CD4-positive, alpha-beta T cell treated with Interferon alpha-2 for 1 hour (primary cell): Measurements from ENCODE around the gene ADGRG3.

ENCODE experiments used
- DNase-seq, 2 donors: peaks; one replicate each; pipeline ENCODE4 v3.0.0-alpha.2; 2020 to 2022

The ADGRG3 gene

DNA sequence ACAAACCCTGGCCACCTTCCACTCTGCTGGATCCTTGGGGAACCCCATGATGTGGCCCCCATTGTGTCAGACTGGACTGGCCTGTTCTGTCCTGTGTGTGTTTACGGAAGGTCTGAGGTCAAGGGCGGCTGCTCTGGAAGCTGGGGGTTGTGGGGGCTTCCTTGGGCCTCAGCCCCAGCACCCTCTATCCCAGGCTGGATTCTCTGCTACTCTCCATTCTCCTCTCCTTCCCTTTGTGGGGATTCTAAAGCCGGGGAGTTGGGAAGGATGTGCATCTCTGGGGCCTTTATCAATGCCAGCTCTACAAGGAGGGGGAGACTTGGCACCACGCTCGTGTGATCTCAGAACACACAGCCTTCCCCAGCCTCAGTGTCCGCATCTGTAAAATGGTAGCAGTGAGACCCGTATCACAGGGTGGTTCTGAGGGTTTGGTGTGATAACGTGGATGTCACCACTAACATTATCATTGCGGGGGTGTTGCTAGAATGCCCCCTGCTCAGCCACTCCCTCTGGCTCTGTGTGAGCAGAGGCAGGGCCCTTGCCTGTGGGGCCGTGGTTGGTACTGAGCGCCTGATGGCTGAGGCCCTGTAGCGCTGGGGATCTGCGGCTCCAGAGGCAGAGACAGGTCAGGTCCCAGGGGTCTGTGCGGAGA, 21.6 kb upstream of the ADGRG3 start:
- DNase-seq = peak; percentile 36 to 56

DNA sequence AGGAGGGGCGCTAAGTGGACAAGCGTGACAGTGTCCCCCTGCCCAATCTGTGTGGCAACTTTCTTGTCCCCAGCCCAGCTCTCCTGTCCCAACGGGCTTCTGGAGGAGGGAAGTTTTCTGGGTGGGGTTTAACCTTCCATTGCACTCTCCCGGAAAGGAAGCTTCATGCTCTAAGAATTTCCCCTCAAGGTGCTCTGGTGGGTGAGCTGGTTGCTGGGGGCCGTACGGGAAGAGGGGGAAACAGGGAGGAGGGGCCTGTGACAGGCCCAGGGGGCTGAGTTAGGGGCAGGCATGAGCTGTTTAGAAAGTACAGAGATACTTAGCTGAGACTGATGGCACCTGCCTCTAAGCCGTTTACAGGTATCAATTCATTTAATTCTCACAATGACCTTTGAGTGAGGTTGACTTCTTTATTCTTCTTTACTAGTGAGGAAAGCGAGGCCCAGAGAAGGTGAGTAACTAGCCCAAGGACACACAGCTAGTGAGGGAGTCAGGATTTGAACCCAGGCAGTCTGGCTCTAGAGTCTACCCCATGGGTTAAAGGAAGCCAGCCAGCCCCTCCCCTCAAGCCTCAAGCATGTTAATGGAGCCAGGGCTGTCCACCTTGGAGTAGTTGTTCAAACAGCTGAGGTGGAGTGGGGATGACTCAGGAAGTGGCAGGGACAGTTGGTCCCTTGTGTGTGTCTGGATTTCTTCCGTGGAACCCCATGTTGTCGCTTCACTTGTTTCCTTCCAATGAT, 20.8 kb upstream of the ADGRG3 start:
- DNase-seq = no peak

DNA sequence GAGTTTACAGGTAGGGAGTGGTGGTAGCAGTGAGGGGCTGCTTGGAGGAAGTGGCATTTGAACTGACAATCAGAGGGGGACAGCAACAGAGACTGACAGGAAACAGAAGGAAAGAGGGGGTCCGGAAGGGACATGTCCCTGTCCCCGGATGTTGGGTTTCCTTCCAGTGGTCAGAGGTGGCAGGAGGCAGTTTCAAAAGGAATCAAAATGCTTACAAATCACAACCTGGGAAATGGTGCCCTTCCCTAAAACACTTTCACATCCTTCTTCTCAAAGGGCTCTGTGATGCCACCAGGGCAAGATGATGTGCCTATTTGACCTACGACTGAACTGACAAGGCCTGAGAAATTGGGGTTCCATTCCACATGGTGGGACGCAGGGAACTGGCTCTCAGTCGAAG, 20.0 kb upstream of the ADGRG3 start:
- DNase-seq = peak; percentile 19 to 33

DNA sequence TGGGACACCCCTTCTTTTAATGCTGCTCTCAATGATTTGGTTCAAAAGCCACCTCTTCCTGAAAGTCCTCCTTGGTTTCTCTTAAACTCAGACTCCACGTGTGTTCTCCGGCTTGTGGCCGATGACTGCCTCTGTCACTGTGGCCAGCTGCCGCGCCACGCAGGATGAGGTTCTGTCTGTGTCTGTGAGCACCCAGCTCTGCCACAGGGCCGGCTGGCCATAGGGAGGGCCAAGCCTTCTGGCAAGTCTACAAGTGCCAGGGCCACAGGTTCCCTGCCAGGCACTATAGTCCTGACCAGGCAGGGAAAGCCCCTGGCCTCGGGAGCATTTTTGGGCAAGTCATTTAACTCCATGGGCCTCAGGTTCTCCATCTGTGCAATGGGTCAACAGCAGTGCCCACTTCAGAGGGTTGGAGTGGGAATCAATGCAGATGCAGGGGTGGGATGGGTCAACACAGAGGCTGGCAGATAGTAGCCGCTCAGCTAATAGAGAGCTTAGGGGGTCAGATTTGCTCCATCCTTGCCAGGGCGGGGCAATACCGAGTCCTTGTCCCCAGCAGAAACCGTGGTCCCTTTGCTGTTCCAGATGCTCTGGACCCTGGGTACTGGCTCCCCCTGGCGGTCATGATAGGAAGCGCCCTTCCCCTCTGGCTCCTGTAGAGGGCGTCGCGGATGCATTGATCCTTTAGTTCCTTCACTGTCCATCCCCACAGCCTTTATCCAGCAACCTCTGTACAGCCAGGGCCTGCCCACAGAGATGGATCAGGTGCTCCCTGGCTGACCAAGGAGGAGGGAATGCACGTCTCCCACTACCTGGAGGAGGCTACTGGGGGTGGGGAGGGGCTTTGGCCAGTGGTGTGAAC, 19.3 kb upstream of the ADGRG3 start:
- DNase-seq = peak; percentile 78 to 88

DNA sequence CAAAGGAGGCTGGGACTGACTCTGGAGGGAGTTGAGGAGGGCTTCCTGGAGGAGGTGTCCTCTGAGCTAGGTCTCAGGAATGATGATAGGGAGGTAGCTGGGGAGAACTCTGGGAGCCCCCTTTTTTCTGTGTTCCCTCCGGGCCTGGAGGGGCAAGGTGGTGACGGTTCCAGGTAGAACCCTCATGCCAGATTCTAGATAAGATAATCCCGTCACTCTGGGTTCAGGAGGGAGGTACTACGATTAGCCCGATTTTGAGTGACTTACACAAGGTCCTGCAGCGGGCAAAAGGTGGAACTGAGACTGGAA, 18.7 kb upstream of the ADGRG3 start:
- DNase-seq = no peak

DNA sequence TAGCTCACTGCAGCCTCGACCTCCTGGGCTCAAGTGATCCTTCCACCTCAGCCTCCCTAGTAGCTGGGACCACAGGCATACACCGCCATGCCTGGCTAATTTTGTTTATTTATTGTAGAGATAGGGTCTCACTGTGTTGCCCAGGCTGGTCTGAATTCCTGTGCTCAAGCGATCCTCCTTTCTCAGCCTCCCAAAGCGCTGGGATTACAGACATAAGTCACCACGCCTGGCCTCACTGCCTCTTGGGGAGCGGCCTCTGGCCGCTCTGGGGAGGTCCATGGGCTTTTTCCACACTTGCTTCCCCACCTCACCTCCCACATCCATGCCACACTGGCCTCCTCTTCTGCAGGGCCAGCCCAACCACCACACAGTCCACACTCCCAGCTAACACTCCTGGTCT, 18.3 kb upstream of the ADGRG3 start:
- DNase-seq = no peak

DNA sequence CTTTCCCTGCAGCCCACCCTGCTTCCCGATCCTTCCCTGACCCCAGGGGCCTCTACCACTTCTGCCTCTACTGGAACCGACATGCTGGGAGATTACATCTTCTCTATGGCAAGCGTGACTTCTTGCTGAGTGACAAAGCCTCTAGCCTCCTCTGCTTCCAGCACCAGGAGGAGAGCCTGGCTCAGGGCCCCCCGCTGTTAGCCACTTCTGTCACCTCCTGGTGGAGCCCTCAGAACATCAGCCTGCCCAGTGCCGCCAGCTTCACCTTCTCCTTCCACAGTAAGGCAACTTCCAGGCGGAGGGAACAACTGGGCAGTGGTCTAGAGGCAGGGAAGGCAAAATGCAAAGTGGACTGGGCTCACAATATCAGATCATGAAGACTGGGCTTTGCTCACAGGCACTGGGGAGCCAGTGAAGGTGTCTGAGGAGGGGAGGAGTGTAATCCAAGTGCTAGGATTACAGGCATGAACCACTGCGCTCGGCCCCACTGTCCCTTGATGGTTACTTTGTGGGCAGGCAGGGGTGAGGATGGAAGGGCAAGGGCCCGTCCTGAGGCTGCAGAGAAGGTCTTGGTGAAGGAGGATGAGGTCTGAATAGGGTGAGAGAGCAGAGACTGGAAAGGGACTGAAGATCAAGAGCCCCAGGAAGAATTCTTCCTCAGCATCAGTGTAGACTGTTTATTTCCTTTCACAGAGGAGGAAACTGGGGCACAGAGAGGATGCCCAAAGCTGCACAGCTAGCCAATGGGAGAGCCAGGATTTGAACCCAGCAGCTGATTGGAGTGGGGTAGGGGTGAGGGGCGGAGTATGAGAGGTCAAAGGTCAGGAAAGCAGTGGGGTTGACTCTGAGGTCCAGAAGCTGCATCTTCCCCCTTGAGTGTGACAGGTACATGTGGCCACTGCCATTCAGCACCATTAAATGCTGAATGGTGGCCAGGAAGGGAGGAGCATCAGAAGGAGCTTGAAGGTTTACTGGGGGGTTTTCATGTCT, 16.5 kb upstream of the ADGRG3 start:
- peak; percentile 20 to 56 for DNase-seq

DNA sequence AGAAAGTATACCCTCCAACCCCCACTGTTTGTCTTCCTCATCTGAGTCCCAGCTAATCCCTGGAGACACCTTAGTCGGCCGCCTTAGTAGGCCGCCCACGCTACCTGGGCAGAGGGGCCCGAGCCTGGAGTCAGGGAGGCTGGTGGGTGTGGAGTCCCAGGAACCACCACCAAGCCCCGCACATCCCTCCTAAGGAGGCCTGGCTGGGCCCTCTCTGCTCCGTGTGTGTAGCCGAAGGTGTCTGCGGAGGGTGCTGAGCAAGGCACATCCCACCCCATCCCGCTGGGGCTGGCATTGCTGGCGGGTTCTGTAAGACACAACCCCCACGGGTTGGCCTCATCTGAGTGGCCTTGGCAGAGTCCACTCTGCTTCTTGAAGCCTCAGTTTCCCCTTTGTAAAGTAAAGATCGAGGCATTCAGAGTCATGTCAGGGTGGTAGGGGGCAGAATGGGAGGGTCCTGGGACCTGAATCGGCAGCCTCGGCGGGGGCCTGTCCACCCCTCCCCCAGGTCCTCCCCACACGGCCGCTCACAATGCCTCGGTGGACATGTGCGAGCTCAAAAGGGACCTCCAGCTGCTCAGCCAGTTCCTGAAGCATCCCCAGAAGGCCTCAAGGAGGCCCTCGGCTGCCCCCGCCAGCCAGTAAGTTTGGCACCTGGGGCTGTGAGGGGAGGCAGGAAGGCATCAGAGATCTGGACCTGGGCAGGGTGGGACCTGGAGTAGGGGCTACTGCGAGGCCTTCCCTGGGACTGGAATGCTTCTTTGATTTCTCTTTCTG, 15.2 kb upstream of the ADGRG3 start:
- DNase-seq = no peak

DNA sequence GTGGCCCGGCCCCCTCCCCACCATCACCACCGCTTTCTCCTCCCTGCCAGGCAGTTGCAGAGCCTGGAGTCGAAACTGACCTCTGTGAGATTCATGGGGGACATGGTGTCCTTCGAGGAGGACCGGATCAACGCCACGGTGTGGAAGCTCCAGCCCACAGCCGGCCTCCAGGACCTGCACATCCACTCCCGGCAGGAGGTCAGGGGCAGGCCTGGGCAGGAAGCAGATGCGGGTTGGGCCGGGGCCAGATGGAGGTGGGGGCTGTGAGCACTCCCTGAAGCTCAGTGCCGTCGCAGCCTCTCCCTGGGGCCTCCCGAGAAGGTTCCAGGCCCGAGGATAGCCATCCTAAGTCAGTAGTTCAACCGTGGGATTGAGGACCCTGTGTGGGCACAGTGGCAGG, 14.2 kb upstream of the ADGRG3 start:
- no peak for DNase-seq

DNA sequence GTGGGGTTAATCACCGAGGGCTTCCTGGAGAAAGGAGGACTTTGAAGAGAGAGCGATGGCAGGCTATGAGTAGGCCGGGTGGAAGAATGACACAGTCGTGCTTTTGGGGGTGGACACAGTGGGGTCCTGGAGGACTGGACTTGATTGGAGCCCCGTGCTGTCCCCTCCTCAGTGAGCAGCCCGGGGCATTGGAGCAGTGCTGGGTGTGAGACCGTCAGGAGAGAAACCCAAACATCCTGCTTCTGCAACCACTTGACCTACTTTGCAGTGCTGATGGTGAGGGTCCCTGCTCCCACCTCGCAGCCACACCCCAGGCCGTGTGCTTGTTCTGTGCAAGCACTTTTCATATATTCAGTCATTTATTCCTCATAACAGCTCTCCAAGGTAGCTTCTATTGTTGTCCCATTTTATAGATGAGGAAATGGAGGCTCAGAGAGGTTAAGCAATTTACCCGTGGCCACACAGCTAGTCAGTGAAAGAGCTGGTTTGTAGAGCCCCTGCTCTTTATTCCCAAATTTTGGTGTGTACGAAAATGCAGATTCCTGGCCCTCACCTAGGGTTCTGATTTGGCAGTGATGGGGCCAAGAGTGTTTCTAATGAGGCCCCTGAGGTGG, 11.7 kb upstream of the ADGRG3 start:
- no peak for DNase-seq

DNA sequence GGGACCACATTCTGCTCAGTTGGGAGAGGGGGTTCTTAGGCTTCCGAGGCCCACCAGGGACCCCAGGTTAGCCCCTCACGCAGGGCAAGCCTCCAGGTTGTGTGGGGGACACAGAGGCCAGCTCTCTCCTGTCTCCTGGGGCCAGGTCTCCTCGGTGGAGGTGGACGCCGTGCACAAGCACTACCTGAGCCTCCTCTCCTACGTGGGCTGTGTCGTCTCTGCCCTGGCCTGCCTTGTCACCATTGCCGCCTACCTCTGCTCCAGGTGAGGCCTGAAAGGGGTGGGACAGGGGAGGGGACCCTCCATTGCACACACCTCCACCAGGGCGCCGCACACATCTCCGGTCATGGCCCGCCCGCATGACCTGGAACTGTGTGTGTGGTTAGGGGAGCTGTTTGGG, 10.9 kb upstream of the ADGRG3 start:
- no peak for DNase-seq

DNA sequence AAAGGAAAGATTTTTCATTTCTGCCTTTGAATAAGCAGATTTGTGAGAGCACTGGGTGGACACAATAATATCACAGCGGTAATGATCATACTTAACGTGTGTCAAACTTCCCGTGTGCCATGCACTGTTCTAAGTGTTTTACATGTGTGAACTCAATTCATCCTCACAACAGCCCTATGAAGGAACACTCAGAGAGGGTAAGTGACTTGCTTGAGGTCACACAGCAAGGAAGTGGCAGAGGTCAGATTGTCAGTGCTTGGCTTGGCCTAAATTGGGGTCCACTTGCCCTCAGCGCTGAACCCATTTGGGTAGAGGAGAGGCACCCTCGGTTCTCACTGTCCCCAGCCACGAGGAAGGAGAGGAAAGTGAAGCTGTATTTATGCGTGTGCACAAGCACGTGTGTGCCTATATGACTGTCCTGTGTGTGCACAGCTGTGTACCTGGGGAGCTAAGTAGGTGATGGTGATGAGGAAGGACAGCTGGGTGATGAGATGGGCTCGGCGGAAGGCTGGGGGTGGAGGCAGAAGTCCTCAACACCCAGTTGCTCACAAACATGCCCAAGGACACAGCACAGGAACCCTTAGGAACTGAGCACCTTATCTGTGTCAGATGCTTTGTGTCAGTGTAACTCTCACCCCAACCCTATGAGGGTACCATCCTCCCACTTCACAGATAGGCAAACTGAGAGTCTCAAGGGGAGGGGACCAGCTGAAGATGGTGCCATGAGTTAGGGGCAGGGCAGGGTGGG, 9.8 kb upstream of the ADGRG3 start:
- DNase-seq = no peak

DNA sequence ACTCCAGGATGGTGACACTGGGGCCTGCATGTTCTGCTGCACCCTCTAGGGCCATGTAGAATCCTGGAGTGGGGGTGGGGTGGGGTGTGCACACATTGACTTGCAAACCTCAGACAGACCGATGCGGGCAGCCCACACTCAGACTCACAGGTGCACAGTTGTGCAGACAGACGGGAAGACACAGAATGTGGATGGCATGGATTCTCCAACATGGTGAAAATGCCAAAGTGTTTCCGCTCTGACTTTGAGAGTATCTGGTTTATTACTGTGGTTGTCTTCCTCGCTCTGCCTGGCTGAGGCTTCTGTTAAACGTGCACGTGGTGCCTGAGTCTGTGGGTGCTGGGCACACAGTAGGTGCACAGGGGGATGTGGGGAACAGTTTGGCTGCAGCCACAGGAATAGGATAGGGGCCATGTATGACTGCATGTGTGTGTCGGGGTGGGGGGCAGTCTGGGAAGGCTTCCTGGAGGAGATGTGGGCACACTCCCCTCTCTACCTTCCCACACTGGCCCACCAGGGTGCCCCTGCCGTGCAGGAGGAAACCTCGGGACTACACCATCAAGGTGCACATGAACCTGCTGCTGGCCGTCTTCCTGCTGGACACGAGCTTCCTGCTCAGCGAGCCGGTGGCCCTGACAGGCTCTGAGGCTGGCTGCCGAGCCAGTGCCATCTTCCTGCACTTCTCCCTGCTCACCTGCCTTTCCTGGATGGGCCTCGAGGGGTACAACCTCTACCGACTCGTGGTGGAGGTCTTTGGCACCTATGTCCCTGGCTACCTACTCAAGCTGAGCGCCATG, 9.0 kb upstream of the ADGRG3 start:
- no peak for DNase-seq

DNA sequence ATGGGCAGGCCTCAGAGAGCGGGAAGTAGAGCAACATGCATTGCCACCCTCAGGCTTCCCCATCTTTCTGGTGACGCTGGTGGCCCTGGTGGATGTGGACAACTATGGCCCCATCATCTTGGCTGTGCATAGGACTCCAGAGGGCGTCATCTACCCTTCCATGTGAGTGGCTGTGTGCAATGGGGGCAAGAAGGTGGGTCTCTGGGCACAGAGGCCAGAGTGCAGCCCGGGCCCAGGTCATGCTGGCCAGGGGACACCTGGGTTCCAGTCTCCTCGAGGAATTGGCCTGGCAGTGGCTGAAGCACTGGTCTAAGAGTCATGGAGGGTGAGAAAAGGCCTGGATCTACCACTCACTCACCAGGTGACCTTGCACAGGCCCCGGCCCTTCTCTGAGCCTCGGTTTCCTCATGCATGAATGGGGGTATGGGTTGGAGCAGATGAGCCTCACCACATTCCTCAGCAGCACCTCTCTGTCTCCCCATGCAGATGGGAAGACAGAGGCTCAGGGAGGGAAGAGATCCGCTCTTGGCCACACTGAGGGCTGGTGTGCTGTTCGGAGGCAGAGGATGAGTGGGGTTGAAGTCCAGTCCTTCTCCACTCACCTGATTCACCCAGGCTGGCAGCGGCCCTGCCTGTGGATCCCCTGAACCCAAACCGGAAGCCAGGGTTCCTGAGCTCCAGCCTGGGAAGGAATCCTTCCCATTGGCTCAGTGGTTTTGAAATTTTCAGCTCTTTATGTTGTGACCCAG, 7.2 kb upstream of the ADGRG3 start:
- no peak for DNase-seq

DNA sequence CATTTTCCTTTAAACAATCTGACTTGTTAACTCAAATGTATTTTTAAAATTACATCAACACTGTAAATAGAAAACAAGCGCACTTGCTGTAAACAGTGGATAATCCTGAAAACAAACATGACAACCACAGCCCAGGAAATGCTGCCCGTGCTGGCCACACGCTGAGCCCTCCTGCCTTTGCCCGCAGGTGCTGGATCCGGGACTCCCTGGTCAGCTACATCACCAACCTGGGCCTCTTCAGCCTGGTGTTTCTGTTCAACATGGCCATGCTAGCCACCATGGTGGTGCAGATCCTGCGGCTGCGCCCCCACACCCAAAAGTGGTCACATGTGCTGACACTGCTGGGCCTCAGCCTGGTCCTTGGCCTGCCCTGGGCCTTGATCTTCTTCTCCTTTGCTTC, 6.6 kb upstream of the ADGRG3 start:
- no peak for DNase-seq

DNA sequence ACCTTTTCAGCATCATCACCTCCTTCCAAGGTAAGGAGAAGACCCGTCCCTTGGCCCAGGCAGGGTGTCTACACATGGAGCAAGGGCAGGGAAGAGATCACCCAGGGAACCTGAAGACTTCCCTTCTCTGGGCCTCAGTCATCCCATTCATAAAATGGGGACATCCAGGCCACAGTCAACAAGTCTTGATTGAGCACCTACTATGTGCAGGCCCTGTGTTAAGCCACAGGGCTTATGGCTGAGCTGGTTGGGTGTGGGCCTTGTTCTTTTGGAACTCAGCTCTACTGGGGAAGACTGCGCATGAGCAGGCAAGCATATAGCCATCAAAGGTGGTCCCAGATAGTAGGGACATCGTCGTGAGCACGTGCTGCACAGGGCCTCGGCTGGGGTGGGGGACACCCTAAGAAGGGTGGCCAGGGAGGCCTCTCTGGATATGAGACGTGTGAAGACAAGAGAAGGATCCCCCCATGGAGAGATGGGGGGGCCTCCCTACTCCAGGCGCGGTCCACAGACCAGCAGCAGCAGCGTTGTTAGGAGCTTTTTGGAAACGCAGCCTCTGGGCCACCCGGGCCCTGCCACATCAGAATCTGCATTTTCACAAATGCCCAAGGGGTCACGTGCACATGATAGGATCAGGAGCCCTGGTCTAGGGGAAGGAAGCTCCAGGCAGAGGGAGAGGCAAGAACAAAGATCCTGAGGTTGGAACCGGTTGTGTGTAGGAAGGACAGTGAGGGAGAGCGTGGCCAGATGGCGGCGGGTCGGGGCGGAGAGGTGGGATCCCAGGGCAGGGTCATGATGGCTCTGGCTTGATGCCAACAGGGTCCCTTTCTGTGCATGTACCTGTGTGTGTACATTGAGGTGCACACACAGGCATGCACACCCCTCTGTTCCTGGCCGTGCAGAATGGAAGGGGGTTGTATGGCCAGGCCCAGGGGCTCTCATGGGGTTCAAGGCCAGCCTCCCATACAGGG, 5.9 kb upstream of the ADGRG3 start:
- no peak for DNase-seq

DNA sequence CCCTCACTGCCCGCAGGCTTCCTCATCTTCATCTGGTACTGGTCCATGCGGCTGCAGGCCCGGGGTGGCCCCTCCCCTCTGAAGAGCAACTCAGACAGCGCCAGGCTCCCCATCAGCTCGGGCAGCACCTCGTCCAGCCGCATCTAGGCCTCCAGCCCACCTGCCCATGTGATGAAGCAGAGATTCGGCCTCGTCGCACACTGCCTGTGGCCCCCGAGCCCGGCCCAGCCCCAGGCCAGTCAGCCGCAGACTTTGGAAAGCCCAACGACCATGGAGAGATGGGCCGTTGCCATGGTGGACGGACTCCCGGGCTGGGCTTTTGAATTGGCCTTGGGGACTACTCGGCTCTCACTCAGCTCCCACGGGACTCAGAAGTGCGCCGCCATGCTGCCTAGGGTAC, 4.7 kb upstream of the ADGRG3 start:
- DNase-seq = no peak
